Right lobe of liver (tissue), 4 donors: ENCODE results near the gene PALM3.

Experiments
- POLR2A ChIP-seq: fragments of 450-650 bp; IDR thresholded peaks from one replicate; pipeline ENCODE4 v1.6.1; 2017; ENCODE audit warnings: antibody characterized with exemption, mild to moderate bottlenecking
- TF ChIP-seq, protein P1 (sequence below), 4 donors: fragments of 200-600 bp in 3 of 4; fragments of 450-650 bp in 1 of 4; IDR thresholded peaks; one replicate each; pipeline versions ENCODE4 v1.5.1 to v1.8.0; 2016 to 2022; ENCODE audit warnings: antibody characterized with exemption in 4 of 4, mild to moderate bottlenecking in 2 of 4
- donor health status: DM: no; HTN: no; CAD: no.
- donor health status: DM: no; HTN: no; CAD: no.
- donor health status: DM: no; HTN: yes; CAD: no.

DNA sequence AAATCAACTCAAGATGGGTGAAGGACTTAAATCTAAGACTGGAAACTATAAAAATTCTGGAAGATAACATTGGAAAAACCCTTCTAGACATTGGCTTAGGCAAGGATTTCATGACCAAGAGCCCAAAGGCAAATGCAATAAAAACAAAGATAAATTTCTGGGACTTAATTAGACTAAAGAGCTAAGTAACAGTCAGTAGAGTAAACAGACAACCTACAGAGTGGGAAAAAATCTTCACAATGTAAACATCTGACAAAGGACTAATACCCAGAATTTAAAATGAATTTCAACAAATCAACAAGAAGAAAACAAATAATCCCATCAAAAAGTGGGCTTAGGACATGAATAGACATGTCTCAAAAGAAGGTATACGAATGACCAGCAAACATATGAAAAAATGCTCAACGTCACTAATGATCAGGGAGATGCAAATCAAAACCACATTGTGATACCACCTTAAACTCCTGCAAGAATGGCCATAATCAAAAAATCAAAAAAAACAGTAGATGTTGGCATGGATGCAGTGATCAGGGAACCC, 49.4 kb downstream of the PALM3 start:
- TF ChIP-seq, protein P1, sequence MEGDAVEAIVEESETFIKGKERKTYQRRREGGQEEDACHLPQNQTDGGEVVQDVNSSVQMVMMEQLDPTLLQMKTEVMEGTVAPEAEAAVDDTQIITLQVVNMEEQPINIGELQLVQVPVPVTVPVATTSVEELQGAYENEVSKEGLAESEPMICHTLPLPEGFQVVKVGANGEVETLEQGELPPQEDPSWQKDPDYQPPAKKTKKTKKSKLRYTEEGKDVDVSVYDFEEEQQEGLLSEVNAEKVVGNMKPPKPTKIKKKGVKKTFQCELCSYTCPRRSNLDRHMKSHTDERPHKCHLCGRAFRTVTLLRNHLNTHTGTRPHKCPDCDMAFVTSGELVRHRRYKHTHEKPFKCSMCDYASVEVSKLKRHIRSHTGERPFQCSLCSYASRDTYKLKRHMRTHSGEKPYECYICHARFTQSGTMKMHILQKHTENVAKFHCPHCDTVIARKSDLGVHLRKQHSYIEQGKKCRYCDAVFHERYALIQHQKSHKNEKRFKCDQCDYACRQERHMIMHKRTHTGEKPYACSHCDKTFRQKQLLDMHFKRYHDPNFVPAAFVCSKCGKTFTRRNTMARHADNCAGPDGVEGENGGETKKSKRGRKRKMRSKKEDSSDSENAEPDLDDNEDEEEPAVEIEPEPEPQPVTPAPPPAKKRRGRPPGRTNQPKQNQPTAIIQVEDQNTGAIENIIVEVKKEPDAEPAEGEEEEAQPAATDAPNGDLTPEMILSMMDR (IDR thresholded peaks at IDR 0.05): no peak
- no peak for TF ChIP-seq POLR2A
